ENCODE results near the gene PDE4B.

PDE4B gene

GRCh38 chr1:66271216-66271903 is 478.7 kb downstream of the PDE4B start:
- DNase-seq, result no peak

- DNase-seq, result no peak
Measured at GRCh38 chr1:66271904-66272254, 479.2 kb downstream of the PDE4B start.

GRCh38 chr1:66273656-66274055 is 481.0 kb downstream of the PDE4B start:
- DNase-seq, result no peak

GRCh38 chr1:66274634-66275033 is 481.9 kb downstream of the PDE4B start:
- DNase-seq, result no peak

GRCh38 chr1:66275083-66275482 is 482.4 kb downstream of the PDE4B start:
- no peak for DNase-seq

GRCh38 chr1:66275601-66276023 is 482.9 kb downstream of the PDE4B start:
- no peak for DNase-seq

- no peak for DNase-seq
Measured at GRCh38 chr1:66276218-66276617, 483.5 kb downstream of the PDE4B start.

GRCh38 chr1:66278260-66279021 is 485.7 kb downstream of the PDE4B start:
- DNase-seq, result no peak

GRCh38 chr1:66281808-66282207 is 489.1 kb downstream of the PDE4B start:
- no peak for DNase-seq

- no peak for DNase-seq
Measured at GRCh38 chr1:66282343-66282852, 489.7 kb downstream of the PDE4B start.

GRCh38 chr1:66282891-66283621 is 490.4 kb downstream of the PDE4B start:
- DNase-seq, result no peak

GRCh38 chr1:66283622-66284041 is 490.9 kb downstream of the PDE4B start:
- DNase-seq, result no peak

- DNase-seq, result no peak
Measured at GRCh38 chr1:66284746-66285145, 492.1 kb downstream of the PDE4B start.

- DNase-seq, result no peak
Measured at GRCh38 chr1:66285618-66286270, 493.0 kb downstream of the PDE4B start.

GRCh38 chr1:66286307-66286706 is 493.6 kb downstream of the PDE4B start:
- DNase-seq, result no peak

- no peak for DNase-seq
Measured at GRCh38 chr1:66288048-66288447, 495.4 kb downstream of the PDE4B start.

- no peak for DNase-seq
Measured at GRCh38 chr1:66290761-66291530, 498.3 kb downstream of the PDE4B start.

- DNase-seq, result no peak
Measured at GRCh38 chr1:66291531-66291864, 498.8 kb downstream of the PDE4B start.

GRCh38 chr1:66292305-66292704 is 499.6 kb downstream of the PDE4B start:
- no peak for DNase-seq

- no peak for DNase-seq
Measured at GRCh38 chr1:66292944-66293343, 500.2 kb downstream of the PDE4B start.

GRCh38 chr1:66294707-66295370 is 502.1 kb downstream of the PDE4B start:
- no peak for DNase-seq

- DNase-seq, result no peak
Measured at GRCh38 chr1:66295803-66296202, 503.1 kb downstream of the PDE4B start.

Data from effector CD8-positive, alpha-beta T cell (primary cell).